IMR-90 (cell line): Measurements from ENCODE around the gene LIN7C. TPM values are rescaled to one million over a fixed set of nuclear protein-coding genes. Genes with fewer than 3 reads are reported as not detected.

Source experiments
- ATAC-seq: fragments of 200-7000 bp; cut with Tn5 transposase; 2 replicates; pipeline ENCODE4 v1.9.1; 2020; ENCODE audit warnings: low read depth, mild to moderate bottlenecking, moderate library complexity
- BruUV-seq: library from RNA; stranded (reverse); fragments of 400-500 nt; replicated peaks from 2 replicates; lab custom pipeline; 2021; lab: Mats Ljungman, UMichigan
- CTCF ChIA-PET: fragments of 300-600 bp; formaldehyde crosslinking; extraction: SDS; loops from one replicate; lab custom pipeline; 2021; ENCODE audit warnings: antibody characterized with exemption; lab: Yijun Ruan, JAX
- POLR2A ChIA-PET: fragments of 300-600 bp; sonication (Branson Sonifier 250); formaldehyde crosslinking; loops from one replicate; lab custom pipeline; 2022; ENCODE audit warnings: antibody characterized with exemption; ENCODE audit not compliant: unreplicated experiment; lab: Charles Lee
- DNase-seq: peaks from one replicate; pipeline ENCODE4 v3.0.0; 2013
- H2AFZ ChIP-seq: replicated peaks from 2 replicates; pipeline ENCODE3; 2013; ENCODE audit warnings: low read length, mild to moderate bottlenecking; ENCODE audit not compliant: poor library complexity
- H2AK5ac ChIP-seq: 2 replicates; pipeline ENCODE4 v1.6.1; 2013; ENCODE audit warnings: low read depth, low read length, inconsistent platforms
- H2AK9ac ChIP-seq: replicated peaks from 2 replicates; pipeline ENCODE3; 2013; ENCODE audit warnings: mild to moderate bottlenecking, low read depth, low read length, moderate library complexity; ENCODE audit not compliant: poor library complexity
- H2BK120ac ChIP-seq: 2 replicates; pipeline ENCODE4 v1.6.1; 2013; ENCODE audit warnings: low read depth, low read length, inconsistent platforms
- H2BK15ac ChIP-seq: 3 replicates; pipeline ENCODE4 v1.6.1; 2013; ENCODE audit warnings: low read depth, low read length, inconsistent platforms
- H2BK20ac ChIP-seq: 2 replicates; pipeline ENCODE4 v1.6.1; 2013; ENCODE audit warnings: low read depth, mild to moderate bottlenecking, inconsistent platforms, low read length, moderate library complexity
- H2BK5ac ChIP-seq: 2 replicates; pipeline ENCODE4 v1.6.1; 2013; ENCODE audit warnings: mild to moderate bottlenecking, low read depth, low read length, inconsistent platforms; ENCODE audit not compliant: poor library complexity, severe bottlenecking
- H3K14ac ChIP-seq: replicated peaks from 2 replicates; pipeline ENCODE4 v1.6.1; 2013; ENCODE audit warnings: low read depth, low read length, inconsistent platforms
- H3K18ac ChIP-seq: 2 replicates; pipeline ENCODE4 v1.6.1; 2013; ENCODE audit warnings: low read depth, low read length, control low read depth
- H3K23ac ChIP-seq: 2 replicates; pipeline ENCODE4 v1.6.1; 2013; ENCODE audit warnings: low read depth, low read length, inconsistent platforms
- H3K27ac ChIP-seq: 2 replicates; pipeline ENCODE4 v1.5.1; 2013; ENCODE audit warnings: mild to moderate bottlenecking, control low read depth, low read length; ENCODE audit not compliant: insufficient read depth
- H3K27me3 ChIP-seq: 2 replicates; pipeline ENCODE4 v1.6.1; 2013; ENCODE audit warnings: low read length; ENCODE audit not compliant: control insufficient read depth, insufficient read depth
- H3K36me3 ChIP-seq: 2 replicates; pipeline ENCODE4 v1.6.1; 2013; ENCODE audit warnings: low read length, mixed read lengths; ENCODE audit not compliant: control insufficient read depth, insufficient read depth
- H3K4ac ChIP-seq: 2 replicates; pipeline ENCODE4 v1.6.1; 2013; ENCODE audit warnings: low read depth, low read length, inconsistent platforms
- H3K4me1 ChIP-seq: 2 replicates; pipeline ENCODE4 v1.6.1; 2013; ENCODE audit warnings: low read length, mixed read lengths; ENCODE audit not compliant: control insufficient read depth, insufficient read depth
- H3K4me2 ChIP-seq: 2 replicates; pipeline ENCODE4 v1.6.1; 2013; ENCODE audit warnings: low read depth, mild to moderate bottlenecking, control low read depth, low read length, moderate library complexity
- H3K4me3 ChIP-seq: 2 replicates; pipeline ENCODE4 v1.5.1; 2013; ENCODE audit warnings: low read depth, mild to moderate bottlenecking, control low read depth, low read length, moderate library complexity; ENCODE audit not compliant: insufficient read depth
- H3K56ac ChIP-seq: 2 replicates; pipeline ENCODE4 v1.6.1; 2013; ENCODE audit warnings: low read length, inconsistent platforms; ENCODE audit not compliant: insufficient read depth; ENCODE audit errors: extremely low read depth
- H3K79me1 ChIP-seq, 2 experiments: 2 replicates each; pipeline ENCODE4 v1.6.1; 2013; ENCODE audit warnings: low read length in 2 of 2, inconsistent platforms in 1 of 2, low read depth in 1 of 2
- H3K9ac ChIP-seq: 2 replicates; pipeline ENCODE4 v1.6.1; 2013; ENCODE audit warnings: low read depth, low read length, control low read depth
- H3K9me1 ChIP-seq: 2 replicates; pipeline ENCODE4 v1.6.1; 2013; ENCODE audit warnings: low read length, inconsistent platforms; ENCODE audit not compliant: insufficient read depth
- H3K9me3 ChIP-seq: 2 replicates; pipeline ENCODE4 v1.6.1; 2013; ENCODE audit warnings: low read length; ENCODE audit not compliant: control insufficient read depth, insufficient read depth
- H4K20me1 ChIP-seq: 2 replicates; pipeline ENCODE4 v1.6.1; 2013; ENCODE audit warnings: low read length, inconsistent platforms; ENCODE audit not compliant: insufficient read depth
- H4K5ac ChIP-seq: 2 replicates; pipeline ENCODE4 v1.6.1; 2013; ENCODE audit warnings: mild to moderate bottlenecking, low read depth, low read length, control low read depth
- H4K8ac ChIP-seq, 2 experiments: 2 replicates each; pipeline ENCODE4 v1.6.1; 2013; ENCODE audit warnings: low read depth in 2 of 2, low read length in 2 of 2, control low read depth in 1 of 2, inconsistent platforms in 1 of 2
- H4K91ac ChIP-seq: 2 replicates; pipeline ENCODE4 v1.6.1; 2013; ENCODE audit warnings: low read depth, low read length, inconsistent platforms; ENCODE audit not compliant: insufficient read depth
- RAD21 ChIP-seq: IDR thresholded peaks from 2 replicates; pipeline ENCODE4 v1.6.1; 2012; ENCODE audit warnings: low read length, improper control_type of control experiment
- RCOR1 ChIP-seq: IDR thresholded peaks from 2 replicates; pipeline ENCODE4 v1.6.1; 2012; ENCODE audit warnings: mild to moderate bottlenecking, low read length, improper control_type of control experiment; ENCODE audit not compliant: insufficient replicate concordance
- RFX5 ChIP-seq: IDR thresholded peaks from 2 replicates; pipeline ENCODE4 v1.8.0; 2012; ENCODE audit warnings: low read depth, mild to moderate bottlenecking, low read length, moderate library complexity
- dilution Hi-C: fragments of 300-500 bp; cut with HindIII; formaldehyde crosslinking; loops from one replicate; pipeline ENCODE4 v1.14.3; 2018; ENCODE audit warnings: low sequenced_read_pairs; ENCODE audit not compliant: unreplicated experiment
- in situ Hi-C: fragments of 300-500 bp; cut with MboI; formaldehyde crosslinking; loops from 3 replicates; pipeline ENCODE4 v1.14.3; 2019; ENCODE audit warnings: low sequenced_read_pairs, inconsistent platforms, mixed read lengths
- intact Hi-C: fragments of 100-400 bp; cut with micrococcal nuclease; formaldehyde crosslinking; loops from 2 replicates; pipeline ENCODE4 v1.10.0; 2022
- polyA plus RNA-seq, 3 experiments: library from polyadenylated mRNA; depleted of rRNA; stranded (reverse); fragments of >200 nt; gene quantifications; 2 replicates each; pipeline ENCODE4 v1.2.3, GENCODE V29; 2012; ENCODE audit warnings: low replicate concordance in 1 of 3
- total RNA-seq: library from RNA; depleted of rRNA; stranded (reverse); fragments of >200 nt; gene quantifications from 2 replicates; pipeline ENCODE4 v1.2.3, GENCODE V29; 2012

The LIN7C gene
- total and polyA plus RNA-seq, 2 of the 4 experiments (the other 2 are of a cell fraction): 12.2 to 25.5 TPM

DNA sequence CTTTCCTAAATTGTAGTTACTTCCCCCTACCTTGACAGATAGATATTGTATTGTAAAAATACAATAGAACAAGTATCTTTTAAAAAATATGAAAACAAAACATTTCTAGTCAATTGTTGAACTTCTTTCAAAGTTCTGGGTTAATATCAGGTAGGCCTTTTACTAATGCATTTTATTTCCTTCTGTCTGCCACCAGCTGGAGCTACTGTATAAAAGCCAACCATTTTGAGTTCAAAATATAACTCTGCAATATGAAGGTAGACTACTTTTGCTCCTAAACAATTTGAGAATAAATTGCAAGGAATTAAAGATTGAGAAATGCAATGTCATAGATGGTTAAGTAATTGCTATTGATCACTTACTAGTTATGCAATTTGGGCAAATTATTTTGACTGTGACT is 22.1 kb upstream of the LIN7C start:
- no peaks in the 10 kb centered on the region for H3K79me1 ChIP-seq
- no peak overlapping the region for H3K4me2 ChIP-seq
- no peak overlapping the region for H2BK5ac ChIP-seq
- H3K27me3 ChIP-seq: no peaks in the 10 kb centered on the region
- no peak overlapping the region for H2AK5ac ChIP-seq
- H3K18ac ChIP-seq: no peak overlapping the region
- no peak overlapping the region for H4K5ac ChIP-seq
- no peak overlapping the region for H2BK20ac ChIP-seq
- dilution Hi-C loops: no loop called here
- DNase-seq (no peak), ATAC-seq (no peak)
- H3K4ac ChIP-seq: no peak overlapping the region
- H2AK9ac ChIP-seq: no peak overlapping the region
- no peak overlapping the region for H2BK120ac ChIP-seq
- no TSS peak for BruUV-seq
- H3K9ac ChIP-seq: no peak overlapping the region
- no peak overlapping the region for H2BK15ac ChIP-seq
- no peak overlapping the region for H2AFZ ChIP-seq
- intact Hi-C loops: no loop called here
- no peaks in the 10 kb centered on the region for H3K9me1 ChIP-seq
- H3K27ac ChIP-seq: no peak overlapping the region
- H4K91ac ChIP-seq: no peak overlapping the region
- ChIA-PET POLR2A (no interaction called here), CTCF (interaction anchor here (0.6 kb wide), 1 partner anchor 910 kb away, joined by 3 read pairs; no protein-coding TSS in a partner anchor)
- no peak overlapping the region for H3K23ac ChIP-seq
- in situ Hi-C loops: no loop called here
- no peak overlapping the region for H3K14ac ChIP-seq
- no peak overlapping the region for H3K4me3 ChIP-seq
- H4K8ac ChIP-seq: no peak overlapping the region
- H4K20me1 ChIP-seq: no peaks in the 10 kb centered on the region
- TF ChIP-seq RFX5 (no peak), RAD21 (peak; percentile 6; the same call in 1 of the 2 replicates), RCOR1 (no peak)
- no peak overlapping the region for H3K56ac ChIP-seq
- no peaks in the 10 kb centered on the region for H3K9me3 ChIP-seq
- H3K4me1 ChIP-seq: no peaks in the 10 kb centered on the region
- H3K36me3 ChIP-seq: no peaks in the 10 kb centered on the region
